GM19463 (cell line): ENCODE data around the gene ATAD2B.
A peak's percentile ranks its signal among the peaks of the same experiment; 100 is the strongest.
"Not testable (repeated sequence)": the region's sequence is repeated elsewhere in the genome, so short reads cannot be mapped to it uniquely, and the experiment has no call there.

ENCODE experiments used
- ATAC-seq: cut with Tn5 transposase; IDR thresholded peaks from one replicate; pipeline ENCODE4 v1.9.1; 2021; ENCODE audit warnings: mild to moderate bottlenecking, moderate library complexity; ENCODE audit not compliant: unreplicated experiment

Gene ATAD2B

DNA sequence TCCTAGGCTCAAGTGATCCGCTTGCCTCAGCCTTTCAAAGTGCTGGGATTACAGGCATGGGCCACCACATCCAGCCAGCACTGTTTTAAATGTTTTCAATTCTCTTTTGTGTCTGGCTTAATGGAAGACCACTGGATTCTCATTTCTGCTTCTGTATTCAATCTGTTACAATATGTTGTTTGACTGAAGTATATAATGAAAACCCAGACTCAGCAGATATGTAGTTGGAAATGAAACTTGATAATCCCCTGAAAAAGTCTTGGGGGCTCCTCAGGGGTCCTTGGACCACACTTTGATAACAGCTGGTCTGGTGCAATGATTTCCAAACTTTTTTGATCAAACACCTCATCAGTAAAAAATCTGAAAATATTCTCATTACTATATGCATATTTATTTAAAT lies 132.7 kb downstream of the ATAD2B start:
- no peak for ATAC-seq

- ATAC-seq, result no peak
Observed at GRCh38 chr2:23793476-23793875, 133.4 kb downstream of the ATAD2B start.

DNA sequence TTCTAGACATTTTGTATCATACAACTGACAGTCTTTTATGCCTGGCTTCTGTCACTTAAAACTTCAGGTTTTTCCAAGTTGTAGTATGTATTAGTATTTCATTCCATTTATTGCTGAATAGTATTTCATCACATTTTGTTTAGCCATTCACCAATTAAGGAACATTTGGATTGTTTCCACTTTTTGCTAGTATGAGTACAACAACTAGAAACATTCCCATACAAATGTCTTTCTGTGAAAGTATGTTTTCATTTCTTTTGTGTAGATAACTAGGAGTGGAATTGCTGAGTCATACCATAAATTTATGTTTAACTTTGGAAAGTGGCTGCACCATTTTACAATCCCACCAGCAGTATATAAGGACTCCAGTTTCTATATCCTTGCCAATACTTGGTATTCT lies 135.9 kb downstream of the ATAD2B start:
- ATAC-seq, result no peak

DNA sequence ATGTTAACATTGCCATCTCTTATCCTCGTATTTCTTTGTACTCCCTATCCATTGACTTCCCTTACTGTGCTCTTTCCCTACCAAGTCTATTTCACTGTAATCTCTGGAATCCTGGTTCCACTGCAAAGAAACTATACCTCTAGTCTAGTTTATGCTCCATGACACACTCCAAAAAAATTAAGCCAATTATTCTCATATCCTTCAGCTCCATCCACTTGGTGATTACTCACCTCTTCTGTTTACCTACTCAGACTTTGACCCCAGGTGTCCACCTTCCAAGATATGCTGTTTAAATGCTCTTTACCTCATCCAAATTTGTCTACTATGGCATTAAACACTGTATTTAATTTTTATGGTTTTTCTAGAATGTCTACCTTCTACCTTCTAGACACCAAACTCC lies 137.9 kb downstream of the ATAD2B start:
- no peak for ATAC-seq

GRCh38 chr2:23788100-23788499 lies 138.8 kb downstream of the ATAD2B start:
- ATAC-seq, result peak; percentile 76

- ATAC-seq, result no peak
Observed at GRCh38 chr2:23784971-23785370, 142.0 kb downstream of the ATAD2B start.

GRCh38 chr2:23782646-23783045 lies 144.3 kb downstream of the ATAD2B start:
- ATAC-seq, result no peak

- ATAC-seq, result no peak
Observed at GRCh38 chr2:23782126-23782525, 144.8 kb downstream of the ATAD2B start.

DNA sequence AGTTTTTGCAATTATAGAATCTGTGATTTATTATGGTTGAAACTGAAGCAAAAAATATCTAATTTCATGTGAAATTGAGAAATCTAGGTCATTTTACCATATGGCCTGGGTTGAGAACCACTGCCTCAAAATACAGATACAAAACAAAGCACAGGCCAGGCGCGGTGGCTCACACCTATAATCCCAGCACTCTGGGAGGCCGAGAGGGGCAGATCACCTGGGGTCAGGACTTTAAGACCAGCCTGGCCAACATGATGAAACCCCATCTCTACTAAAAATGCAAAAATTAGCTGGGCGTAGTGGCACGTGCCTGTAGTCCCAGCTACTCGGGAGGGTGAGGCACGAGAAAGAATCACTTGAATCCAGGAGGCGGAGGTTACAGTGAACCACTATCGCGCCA lies 146.5 kb downstream of the ATAD2B start:
- ATAC-seq, result not testable (repeated sequence)

DNA sequence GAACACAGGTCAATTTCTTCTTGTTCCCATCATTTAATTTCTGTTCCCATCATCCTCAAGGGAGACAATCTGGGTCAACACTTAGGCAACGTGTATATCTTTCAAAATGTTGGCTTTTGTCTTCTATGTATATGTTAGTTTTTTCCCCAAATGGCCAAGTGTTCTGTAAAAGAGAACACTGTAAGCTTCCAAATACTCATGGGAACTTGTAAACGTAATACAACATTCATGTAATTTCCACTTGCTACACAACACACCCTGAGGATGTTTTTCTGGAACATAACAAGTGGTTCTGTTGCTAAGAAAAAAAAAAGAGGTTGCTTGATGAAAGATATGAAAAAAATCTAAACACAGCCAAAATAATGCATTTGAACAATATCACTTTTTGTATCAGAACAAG lies 149.1 kb downstream of the ATAD2B start:
- no peak for ATAC-seq

DNA sequence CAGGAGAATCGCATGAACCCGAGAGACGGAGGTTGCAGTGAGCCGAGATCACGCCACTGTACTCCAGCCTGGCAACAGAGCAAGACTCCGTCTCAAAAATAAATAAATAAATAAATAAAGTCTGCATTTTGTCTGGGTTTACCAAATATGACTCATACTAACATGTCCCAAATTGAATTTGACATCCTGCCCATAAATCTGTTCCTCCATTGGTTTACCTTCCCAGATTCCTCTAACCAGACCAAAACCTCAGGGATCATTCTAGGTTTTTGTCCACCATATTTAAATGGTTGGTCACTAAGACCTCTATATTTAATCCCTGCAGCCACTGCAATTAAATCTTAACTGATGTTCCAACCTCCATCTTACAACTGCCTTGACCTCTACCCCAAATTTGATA lies 150.9 kb downstream of the ATAD2B start:
- no peak for ATAC-seq

DNA sequence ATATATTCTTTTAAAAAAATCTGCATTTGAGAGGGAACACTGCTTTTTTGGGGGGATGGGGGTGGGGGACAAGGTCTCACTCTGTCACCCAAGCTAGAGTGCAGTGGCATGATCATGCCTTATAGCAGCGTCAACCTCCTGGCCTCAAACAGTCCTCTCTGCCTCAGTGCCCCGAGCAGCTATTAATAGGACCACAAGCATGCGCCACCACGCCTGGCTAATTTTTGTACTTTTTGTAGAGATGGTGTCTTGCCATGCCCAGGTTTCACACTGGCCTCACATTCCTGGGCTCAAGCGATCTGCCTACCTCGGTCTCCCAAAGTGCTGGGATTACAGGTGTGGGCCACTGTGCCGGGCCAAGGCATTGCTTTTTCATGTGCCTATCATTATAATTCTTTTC lies 154.2 kb downstream of the ATAD2B start:
- no peak for ATAC-seq

DNA sequence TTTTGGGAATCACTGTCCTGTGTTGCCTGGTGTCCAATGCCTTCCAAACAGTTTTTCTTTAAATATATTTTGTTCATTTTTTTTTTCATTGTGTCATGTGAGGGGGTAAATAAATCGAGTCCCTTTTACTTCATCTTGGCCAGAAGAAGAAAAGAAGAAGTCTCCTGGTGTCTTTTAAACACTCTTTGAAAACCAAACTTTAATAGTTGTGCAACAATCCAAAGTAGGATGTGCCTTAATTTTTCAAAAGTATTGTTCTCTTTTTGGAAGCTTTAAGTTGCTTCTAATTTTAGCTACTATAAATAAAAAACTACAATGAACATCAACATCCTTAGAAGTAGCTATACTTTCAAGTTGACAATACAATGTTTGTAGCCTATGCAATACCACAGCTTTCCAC lies 154.9 kb downstream of the ATAD2B start:
- ATAC-seq, result no peak

DNA sequence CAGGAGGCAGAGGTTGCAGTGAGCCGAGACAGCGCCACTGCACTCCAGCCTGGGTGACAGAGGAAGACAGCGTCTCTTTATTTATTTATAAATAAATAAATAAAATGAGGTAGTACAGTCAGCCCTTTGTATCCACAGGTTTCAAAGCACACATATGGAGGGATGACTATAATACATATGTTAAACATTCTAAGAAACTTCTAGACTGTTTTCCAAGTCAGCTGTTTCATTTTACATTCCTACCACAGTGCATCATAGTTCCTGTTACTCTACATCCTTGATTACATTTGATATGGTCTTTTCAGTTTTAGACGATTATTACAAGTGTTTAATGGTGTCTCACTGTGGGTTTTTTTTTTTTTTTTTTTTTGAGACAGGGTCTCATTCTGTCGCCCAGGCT lies 157.6 kb downstream of the ATAD2B start:
- ATAC-seq, result no peak

DNA sequence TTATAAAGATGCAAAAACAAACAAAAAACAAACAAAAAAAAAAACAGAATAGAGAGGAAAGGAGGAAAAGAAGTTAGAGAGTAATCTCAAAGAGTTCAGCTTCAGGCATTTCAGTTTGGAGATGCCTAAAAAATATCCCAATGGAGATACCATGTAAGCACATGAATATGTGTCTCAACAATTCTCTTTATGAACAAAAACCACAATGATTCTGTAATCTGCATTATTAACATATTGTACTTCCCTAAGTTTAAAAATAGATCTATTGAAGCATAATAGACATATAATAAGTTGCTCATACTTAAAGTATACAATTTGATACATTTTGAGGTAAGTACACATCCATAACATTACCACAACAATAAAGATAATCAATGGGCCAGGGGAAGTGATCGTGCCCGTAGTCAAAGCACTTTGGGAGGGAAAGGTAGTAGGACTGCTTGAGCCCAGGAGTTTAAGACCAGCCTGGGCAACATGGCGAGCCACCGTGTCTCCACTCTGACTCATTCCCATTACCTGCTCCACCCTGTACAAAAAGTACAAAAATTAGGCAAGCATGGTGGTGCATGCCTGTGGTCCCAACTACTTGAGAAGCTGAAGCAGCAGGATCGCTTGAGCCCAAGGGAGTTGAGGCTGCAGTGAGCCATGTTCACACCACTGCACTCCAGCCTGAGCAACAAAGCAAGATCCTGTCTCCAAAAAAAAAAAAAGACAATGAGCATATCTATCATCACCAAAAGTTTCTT lies 158.9 kb downstream of the ATAD2B start:
- no peak for ATAC-seq

DNA sequence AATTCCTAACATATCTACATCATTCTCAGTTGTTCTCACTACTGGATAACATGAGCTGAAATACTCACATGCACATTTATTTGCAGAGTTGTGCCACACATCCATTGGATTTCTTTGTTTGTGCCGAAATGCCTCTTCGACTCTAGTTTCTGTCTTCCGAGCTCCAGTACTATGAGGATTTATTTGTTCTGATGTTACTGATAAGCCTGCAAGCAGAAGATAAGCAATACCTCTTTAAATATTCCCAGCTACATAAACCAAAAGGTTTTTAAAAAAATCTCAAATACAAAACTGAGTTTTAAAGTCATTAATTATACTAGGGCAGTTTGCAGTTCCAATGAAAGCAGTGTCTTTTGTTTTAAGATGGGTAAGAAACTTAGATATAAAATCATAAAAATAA lies 164.8 kb downstream of the ATAD2B start:
- ATAC-seq, result no peak

DNA sequence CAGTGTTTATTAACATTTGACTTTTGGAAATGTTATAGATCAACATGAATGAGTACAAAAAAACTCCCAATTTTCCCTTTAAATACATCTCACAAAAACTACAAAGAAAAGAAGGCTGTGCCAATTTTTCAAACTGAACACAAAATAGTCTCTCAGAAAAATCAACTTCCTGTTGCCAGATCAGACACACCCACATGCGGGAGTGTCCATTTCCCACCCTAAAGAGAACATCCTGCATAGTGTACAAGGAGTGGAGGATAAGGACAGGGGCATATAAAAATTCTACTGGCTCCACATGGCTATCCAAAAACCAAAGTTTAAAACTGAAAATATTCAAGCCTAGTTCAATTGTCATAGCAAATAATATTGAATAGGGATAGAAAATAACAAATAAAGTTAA lies 165.3 kb downstream of the ATAD2B start:
- ATAC-seq, result no peak

GRCh38 chr2:23760736-23761135 lies 166.2 kb downstream of the ATAD2B start:
- no peak for ATAC-seq

- no peak for ATAC-seq
Observed at GRCh38 chr2:23757686-23758433, 169.1 kb downstream of the ATAD2B start.

DNA sequence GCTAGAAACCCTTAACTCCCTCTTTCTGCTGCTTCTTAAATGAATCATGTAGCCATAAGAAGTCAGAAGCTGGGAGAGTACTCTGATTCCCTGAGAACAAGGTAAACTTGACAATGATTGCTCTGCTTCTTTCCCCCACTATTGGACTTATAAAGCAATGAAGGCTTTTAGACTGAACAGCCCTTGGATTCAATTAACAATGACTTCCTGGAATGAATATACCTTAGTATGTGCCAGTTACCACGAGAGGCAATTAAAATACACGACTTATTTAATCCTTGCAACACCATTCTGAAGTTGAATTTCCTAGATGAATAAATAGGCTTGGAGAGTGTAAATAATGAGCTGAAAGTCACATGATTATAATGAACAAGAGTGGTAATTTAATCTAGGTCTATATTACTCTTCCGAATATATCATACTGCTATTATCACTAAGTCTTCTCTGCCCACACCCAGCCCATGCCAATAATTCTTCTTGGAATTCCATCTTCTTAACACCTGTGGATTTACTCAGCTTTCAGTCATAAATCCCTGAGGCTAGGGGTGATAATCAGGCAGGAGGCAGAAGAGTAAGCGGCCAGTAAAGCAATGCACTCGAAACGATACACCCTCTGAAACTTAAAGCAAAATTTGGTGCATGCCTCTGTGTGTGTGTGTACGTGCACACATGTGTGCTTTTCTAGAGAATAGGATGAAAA lies 170.2 kb downstream of the ATAD2B start:
- ATAC-seq, result no peak

DNA sequence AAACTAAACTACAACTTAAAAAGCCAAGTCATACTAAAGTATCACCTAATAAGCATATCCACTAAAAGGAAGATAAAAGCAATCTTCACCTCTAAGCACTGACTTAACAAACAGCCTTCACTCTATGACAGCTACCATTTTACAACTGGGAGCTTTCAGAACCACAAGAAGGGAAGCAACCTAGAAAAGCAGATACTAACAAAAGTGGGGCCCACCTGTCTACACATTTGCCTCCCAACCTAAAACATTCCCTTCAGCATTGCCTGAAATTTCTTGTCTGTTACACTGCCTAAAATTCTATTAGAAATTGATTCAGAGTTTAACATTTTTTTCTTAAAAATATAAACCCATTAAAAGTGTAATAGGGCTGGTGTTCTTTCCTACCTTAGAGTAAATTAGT lies 172.0 kb downstream of the ATAD2B start:
- ATAC-seq, result no peak
